ENCODE measurements around the gene GMPR2.
"Not testable (repeated sequence)": the region's sequence is repeated elsewhere in the genome, so short reads cannot be mapped to it uniquely, and the experiment has no call there.

Gene GMPR2

DNA sequence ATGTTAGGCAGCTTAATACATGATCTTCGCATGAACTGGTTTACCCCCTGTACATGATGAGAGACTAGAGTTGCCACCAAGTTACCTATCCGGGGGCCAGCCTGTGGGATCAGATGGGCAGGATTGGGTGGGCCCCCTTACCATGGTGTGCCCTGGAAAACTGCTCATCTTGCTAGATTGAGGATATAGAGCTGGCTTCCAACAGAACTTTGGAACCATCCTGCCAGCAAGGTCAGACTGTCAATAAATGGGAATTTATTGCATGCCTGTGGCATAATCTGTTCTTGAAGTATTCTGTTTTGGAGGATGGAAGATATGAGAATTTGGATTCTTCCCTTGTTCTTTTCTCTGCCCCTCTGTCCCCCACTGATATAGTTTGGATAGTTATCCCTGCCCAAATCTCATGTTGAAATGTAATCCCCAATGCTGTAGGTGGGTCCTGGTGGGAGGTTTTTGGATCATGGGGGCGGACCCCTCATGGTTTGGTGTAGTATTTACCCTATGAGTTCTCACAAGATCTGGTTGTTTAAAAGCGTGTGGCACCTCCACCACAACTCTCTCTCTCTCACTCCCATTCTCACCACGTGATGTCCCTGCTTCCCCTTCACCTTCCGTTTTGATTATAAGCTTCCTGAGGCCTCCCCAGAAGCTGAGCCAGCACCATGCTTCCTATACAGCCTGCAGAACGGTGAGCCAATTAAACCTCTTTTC, 33.8 kb upstream of the GMPR2 start:
- DNase-seq (ENCODE audit: extremely low read depth in 1 of 2, low read depth in 1 of 2) = no peak

DNA sequence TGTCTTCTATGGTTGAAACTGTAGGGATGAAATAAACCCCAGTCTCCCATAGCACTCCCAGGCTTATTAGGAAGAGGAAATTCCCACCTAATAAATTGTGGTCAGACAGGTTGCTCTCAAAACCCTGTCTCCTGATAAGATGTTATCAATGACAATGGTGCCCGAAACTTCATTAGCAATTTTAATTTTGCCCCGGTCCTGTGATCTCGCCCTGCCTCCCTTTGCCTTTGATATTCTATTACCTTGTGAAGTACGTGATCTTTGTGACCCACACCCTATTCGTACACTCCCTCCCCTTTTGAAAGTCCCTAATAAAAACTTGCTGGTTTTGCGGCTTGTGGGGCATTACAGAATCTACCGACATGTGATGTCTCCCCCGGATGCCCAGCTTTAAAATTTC, 30.2 kb upstream of the GMPR2 start:
- DNase-seq (ENCODE audit: extremely low read depth in 1 of 2, low read depth in 1 of 2) = not testable (repeated sequence)

DNA sequence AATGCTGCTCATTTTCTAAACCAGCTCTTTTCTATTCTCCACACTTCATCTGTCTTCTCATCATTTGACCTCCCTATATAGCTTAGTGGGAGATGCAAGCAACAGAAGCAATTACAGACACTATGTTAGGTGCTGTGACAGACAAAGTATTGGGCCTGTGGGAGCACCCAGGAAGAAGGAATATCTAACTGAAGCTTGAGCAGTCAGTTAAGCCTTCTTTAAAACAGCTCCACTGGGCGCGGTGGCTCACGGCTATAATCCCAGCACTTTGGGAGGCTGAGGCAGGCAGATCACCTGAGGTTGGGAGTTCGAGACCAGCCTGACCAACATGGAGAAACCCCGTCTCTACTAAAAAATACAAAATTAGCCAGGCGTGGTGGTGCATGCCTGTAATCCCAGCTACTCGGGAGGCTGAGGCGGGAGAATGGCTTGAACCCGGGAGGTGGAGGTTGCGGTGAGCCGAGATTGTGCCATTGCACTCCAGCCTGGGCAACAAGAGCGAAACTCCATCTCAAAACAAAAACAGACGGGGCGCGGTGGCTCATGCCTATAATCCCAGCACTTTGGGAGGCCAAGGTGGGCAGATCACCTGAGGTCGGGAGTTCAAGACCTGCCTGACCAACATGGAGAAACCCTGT, 29.4 kb upstream of the GMPR2 start:
- not testable (repeated sequence) for DNase-seq (ENCODE audit: extremely low read depth in 1 of 2, low read depth in 1 of 2)

DNA sequence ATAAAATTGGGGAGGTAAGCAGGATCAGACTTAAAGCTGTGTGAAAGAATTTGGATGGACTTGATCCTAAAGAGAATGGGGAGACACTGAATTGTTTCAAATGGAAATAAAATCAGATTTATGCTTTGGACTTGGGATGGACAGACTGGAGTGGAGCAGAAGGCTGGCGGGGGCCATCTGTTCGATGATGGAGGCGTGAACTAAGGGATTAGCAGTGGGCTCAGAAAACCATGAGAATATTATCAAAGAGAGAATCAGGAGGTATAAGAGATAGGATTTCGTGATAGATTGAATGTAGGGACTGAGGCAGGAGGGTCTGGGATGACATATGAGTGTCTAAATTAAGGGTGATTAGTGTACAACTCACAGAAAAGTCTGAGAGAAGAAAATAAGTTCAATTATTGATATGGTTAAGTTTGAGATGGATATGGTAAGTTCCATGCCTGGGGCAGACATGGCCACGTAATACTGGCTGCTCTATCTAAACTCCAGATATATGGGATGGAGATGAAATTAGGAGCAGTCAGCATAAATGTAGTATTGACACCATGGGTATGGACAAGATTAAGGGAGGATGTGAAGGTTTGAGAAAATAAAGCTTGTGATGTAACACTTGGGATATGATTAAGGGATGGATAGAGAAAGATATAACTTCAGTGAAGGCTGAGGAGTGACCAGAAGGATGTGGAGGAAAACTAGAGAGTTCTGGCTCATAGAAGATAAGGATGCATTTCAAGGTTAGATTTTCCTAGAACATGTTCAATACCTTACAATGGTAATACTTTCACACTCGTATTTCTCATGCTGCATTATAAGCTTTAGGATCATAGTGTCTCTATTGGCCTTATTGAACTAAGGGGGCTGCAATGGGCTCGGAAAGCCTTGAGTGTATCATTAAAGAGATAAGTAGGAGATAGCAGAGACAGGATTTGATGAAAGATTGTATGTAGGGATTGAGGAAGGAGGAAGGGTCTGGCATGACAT, 28.3 kb upstream of the GMPR2 start:
- no peak for DNase-seq (ENCODE audit: extremely low read depth in 1 of 2, low read depth in 1 of 2)

DNA sequence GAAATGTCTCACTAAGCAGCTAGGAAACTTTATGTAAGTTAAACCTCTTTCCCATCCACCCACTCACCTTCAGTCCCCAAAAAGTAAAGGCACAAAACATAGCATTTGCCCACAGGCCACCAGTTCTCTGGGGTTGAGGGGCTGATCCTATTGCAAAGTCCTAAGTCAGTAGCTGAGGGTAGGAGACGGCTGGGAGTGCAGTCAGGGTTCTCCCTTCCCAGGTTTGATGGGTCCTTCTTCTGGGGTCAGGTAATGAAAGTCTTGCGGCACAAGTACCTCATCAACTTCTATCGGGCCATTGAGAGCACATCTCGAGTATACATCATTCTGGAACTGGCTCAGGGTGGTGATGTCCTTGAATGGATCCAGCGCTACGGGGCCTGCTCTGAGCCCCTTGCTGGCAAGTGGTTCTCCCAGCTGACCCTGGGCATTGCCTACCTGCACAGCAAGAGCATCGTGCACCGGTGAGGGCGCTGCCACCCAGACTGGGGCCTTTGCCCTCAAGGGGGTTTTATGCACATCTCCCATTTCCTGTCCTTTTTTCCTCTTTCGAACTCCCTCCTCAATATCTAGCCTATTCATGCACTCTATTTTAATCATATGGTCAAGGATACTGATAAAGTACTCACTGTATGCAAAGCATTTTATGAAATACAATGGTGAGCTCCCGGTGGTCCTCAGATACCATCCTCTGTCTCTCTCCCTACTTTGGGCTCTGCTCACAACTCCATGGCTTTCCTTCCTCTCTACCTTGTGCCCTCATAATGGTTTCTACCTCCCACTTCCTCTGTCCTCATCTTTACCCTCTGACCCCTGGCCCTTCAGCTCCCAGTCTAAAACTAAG, 26.2 kb upstream of the GMPR2 start:
- no peak for DNase-seq (ENCODE audit: extremely low read depth in 1 of 2, low read depth in 1 of 2)

DNA sequence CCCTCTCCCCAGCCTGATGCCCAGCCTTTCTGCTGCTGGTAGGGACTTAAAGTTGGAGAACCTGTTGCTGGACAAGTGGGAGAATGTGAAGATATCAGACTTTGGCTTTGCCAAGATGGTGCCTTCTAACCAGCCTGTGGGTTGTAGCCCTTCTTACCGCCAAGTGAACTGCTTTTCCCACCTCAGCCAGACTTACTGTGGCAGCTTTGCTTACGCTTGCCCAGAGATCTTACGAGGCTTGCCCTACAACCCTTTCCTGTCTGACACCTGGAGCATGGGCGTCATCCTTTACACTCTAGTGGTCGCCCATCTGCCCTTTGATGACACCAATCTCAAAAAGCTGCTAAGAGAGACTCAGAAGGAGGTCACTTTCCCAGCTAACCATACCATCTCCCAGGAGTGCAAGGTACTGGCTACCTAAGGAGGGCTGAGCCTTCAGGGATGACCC, 25.6 kb upstream of the GMPR2 start:
- DNase-seq (ENCODE audit: extremely low read depth in 1 of 2, low read depth in 1 of 2) = no peak

DNA sequence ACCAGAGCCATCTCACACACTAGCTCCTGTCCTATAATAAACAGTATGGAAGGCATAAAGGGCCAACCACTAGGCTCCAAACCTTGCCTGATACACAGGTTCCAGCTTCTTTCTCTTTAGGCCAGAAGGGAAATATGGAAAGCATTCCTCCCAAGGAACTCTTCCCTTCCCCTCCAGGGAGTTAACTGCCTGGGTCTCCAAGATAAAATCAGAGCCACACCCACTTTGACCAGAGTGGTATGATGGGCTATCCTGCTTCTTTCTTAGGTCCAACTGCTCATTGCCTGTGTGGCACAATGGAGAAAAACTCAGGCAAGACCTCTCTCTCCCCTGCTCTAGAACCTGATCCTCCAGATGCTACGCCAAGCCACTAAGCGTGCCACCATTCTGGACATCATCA, 25.1 kb upstream of the GMPR2 start:
- DNase-seq (ENCODE audit: extremely low read depth in 1 of 2, low read depth in 1 of 2) = no peak

DNA sequence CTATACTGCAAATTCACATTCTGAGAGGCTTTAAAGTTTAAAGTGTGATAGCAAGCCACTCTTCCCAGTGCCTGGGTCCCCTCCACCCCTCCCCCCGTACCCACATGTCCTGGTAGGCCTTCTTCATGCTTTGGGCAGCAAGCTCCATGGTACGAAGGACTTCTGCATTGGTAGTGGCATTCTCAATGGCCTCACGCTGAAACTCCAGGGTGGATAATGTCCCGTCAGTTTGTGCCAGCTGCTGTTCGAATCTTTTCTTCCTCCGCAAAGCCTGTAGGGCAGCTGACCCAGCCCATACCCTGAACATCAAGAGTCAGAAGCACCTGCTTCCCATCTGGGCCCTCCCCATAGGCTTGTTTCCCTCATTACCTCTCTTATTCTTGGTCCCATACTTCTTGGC, 21.4 kb upstream of the GMPR2 start:
- no peak for DNase-seq (ENCODE audit: extremely low read depth in 1 of 2, low read depth in 1 of 2)

DNA sequence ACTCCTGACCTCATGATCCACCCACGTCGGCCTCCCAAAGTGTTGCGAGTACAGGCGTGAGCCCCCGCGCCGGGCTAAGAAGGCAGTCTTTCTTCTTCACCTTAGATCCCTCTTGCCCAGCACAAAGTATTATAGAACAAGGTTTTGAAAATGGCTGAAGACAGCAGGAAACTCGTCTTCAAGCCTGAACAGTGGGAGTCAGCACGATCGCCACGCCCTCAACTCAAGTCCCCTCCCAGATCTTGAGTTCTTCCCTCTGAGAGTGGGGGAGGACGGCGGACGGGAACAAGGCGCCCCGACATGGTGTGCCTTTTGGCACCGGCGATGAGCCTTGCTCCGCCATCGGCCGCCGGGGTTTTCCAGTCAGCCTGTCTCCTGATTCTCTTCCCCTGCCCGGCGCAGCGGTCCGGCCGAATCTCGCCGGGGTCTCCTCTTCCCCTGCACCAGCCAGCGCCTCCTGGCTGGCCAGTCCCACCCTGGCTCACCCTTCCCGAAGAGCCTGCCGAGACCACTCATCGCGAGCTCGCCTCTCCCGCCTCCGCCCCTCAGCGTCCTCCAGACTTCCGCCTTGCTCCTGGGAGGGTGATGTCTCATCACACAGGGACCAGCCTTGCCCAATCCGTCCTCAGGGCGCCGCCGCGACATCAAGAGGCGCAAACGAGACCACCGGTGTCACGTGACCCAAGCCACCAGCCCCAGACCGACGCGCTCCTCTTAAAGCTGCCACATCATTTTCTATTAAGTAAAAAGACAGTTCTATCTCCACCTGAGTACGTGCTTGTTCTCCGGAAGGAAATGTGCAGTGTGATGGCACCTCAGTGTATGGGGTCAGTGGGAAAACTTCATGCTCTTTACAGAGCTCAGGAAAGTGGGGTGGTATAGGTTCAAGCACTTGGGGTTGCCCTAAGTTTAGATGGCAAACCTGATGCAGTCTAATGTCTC, 19.5 kb upstream of the GMPR2 start, which contains the start of gene CHMP4A:
Gene CHMP4A (minus strand): TSS at position 565 of the 942 bp plus-strand sequence. CDS start 49 bp downstream, at position 516.
- DNase-seq (ENCODE audit: extremely low read depth in 1 of 2, low read depth in 1 of 2) = peak; percentile 91 to 92

DNA sequence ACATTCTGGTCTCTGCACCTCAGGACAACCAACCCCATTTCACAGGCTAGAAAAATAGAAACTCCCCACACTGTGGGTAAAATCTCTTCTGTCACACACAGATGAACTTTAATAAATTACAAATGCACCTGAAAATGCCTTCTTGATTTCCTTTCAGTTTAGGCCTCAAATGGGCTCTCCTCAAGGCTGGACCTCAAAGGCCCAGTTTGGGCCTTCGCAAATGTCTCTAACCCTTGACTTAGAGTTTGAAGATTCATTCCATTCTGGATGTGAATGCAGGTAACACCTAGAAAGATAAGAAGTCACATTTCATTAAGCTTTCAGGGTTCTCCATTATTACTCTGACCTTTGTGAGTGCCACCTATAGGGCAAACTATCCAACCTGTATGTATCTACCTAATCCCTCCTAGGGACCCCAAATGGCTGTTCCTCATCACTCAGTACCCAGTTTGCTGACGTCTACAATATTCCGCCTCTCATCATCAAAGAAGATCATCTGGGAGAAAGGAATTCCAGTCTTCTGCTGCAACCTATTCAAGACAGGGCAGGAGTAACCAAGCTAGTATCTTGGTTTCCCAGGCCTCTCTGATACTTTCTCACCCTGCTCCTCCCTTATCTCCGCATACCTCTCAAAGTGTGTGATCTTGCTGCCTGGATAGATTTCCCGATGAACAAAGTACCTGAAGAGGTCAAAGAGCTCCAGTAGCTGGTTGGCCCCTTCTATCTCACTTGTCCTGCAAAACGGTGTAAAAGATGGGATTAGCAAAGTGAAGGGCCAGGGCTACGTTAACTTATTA, 18.7 kb upstream of the GMPR2 start:
- no peak for DNase-seq (ENCODE audit: extremely low read depth in 1 of 2, low read depth in 1 of 2)

DNA sequence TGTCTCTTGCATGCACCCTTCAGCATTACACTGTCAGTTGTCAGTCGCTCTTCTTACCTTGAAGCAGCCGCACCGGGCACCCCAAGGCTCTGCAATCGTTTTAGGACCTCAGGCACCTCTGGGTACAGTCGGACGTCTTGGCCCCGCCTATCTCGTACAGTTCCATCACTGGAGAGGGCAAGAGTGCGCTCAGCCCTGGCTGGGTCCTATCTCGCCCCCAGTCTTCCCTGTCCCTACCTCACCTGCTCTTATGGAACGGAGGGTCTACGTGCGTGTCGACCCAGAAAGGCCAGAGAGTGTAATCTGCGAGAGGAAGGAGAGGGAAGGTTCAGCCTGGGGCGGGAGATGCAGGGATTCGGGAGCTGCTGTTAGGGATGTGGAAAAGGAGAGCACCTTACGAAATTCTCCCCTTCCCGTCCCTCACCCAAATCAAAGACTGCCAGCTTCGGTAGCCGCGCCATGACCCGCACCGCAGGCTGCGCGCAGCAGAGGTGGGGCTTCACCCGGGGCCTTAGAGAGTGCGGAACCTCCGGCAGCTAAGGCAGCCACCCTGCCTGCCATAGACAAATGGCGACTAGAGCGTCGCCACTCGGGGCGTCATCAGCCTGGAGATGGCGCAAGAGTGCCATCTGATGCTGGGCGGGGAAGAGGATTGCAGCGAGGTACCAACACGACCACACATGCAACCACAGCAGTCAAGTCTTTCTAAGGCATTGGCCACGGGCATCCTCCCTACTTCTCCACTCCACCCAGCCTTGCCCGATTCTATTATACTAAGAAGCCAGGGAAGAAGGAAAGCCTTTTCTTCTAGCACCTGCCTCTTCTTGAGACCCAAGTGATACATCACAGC, 17.0 kb upstream of the GMPR2 start, which contains the start of gene MDP1:
Gene MDP1 (minus strand): TSS at position 572 of the 850 bp plus-strand sequence. CDS start 111 bp downstream, at position 461.
- peak; percentile 65 to 73 for DNase-seq (ENCODE audit: extremely low read depth in 1 of 2, low read depth in 1 of 2)

DNA sequence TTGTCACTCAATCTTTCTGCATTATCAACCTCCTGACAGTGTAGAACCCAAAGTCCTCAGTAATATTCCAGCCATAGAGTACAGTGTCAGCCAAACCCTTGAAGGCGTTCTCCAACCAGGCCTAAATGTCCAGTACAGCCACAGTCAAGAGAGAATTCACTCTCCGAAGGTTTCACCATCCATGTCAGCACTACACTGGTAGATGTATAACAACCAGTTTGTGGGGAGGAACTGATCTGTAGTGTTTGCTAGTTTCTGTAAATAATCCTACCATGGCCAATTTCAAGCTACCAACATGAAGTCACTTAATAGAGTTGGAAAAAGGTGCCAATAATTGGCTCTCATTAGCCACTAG, 16.4 kb upstream of the GMPR2 start:
- DNase-seq (ENCODE audit: extremely low read depth in 1 of 2, low read depth in 1 of 2) = no peak

DNA sequence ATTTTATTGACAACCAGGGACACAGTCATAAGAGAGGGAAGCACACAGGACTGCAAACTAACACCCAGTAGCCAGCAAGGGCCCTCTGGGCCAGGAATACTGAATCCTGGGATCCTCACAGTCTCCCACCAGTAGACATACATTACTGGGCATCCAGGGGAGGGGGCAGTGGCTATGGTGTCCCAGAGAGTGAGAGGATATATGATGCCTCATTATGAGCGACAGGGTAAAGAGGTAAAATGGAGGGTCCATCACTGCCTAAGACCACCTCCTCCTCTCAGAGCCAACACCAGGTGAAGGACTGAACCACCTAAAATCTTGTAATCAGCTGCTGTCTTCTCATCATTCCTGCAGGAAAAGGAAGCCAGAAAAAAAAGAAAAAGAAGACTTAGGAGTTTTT, 15.9 kb upstream of the GMPR2 start:
- not testable (repeated sequence) for DNase-seq (ENCODE audit: extremely low read depth in 1 of 2, low read depth in 1 of 2)

DNA sequence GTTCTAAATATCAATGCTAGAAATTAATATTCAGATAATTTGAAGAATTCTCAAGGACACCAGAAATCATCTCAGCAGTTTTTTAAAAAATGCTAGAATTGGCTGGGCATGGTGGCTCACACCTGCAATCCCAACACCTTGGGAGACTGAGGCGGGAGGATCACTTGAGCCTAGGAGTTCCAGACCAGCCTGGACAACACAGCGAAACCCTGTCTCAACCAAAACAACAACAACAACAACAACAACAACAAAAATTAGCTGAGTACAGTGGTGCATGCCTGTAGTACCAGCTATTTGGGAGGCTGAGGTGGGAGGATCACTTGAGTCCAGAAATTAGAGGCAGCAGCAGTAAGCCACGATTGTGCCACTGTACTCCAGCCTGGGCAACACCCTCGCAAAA, 13.6 kb upstream of the GMPR2 start:
- no peak for DNase-seq (ENCODE audit: extremely low read depth in 1 of 2, low read depth in 1 of 2)

DNA sequence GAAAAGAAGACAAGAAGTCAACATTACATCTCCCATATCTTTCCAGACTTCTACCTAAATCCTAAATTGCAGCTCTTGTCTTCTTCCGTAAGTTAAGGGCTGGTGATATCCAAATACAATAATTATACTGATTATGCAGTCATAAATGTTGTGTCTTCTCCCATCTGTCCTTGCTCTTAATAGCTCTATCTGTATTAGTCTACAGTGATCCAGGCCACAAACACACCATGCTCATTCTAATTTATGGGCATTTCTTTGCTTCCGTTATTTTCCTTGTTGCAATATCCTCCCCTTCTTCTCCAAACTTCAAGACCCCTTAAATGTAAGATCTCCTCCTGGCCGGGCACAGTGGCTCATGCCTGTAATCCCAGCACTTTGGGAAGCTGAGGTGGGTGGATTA, 13.2 kb upstream of the GMPR2 start:
- DNase-seq (ENCODE audit: extremely low read depth in 1 of 2, low read depth in 1 of 2) = no peak

DNA sequence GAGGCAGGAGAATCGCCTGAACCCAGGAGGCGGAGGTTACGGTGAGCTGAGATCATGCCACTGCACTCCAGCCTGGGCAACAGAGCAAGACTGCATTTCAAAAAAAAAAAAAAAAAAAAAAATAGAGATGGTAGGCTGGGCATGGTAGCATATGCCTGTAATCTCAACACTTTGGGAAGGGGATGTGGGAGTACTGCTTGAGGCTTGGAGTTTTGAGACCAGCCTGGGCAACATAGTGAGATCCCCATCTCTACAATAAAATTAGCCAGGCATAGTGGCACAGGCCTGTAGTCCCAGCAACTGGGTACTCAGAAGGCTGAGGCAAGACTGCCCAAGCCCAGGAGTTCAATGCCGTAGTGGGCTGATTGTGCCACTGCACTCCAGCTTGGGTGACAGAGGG, 9.7 kb upstream of the GMPR2 start:
- DNase-seq (ENCODE audit: extremely low read depth in 1 of 2, low read depth in 1 of 2) = not testable (repeated sequence)

DNA sequence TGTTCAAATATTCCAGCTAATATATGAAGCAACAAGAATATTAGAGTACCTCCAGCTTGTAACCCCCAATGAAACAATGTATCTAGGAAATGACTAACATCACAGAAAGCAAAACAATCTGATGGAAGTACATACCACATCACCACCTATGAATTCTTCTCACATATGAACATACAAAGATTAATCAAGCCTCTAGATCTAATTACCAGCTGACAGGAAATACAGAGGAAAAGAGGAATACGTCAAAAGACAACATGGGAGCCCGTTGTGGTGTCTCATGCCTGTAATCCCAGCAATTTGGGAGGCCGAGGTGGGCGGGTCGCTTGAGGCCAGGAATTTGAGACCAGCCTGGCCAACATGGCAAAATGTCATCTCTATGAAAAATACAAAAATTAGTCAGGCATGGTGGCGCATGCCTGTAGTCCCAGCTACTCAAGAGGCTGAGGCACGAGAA, 8.1 kb upstream of the GMPR2 start:
- no peak for DNase-seq (ENCODE audit: extremely low read depth in 1 of 2, low read depth in 1 of 2)
